GM21390 (cell line): Measurements from ENCODE around the gene SIGLEC10.

Experiments
- ATAC-seq: cut with Tn5 transposase; IDR thresholded peaks from one replicate; pipeline ENCODE4 v1.9.1; 2021; ENCODE audit not compliant: unreplicated experiment

SIGLEC10 gene

DNA sequence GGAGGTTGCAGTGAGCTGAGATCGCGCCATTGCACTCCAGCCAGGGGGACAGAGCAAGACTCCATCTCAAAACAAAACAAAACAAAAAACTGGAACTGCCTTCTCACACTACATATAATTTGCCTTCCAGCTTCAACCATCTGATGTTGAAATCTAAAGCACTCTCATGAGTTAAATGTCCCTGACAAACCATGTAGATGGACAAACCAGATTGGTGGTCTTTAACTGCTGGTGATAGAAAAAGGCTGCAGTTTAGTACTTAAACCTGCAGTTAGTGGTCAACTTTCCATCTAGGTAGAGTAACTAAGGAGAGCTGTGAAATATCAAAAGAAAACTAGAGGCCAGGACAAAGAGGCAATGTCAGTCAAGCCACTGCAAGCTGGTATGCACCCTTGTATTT is 21.3 kb downstream of the SIGLEC10 start:
- ATAC-seq: no peak

DNA sequence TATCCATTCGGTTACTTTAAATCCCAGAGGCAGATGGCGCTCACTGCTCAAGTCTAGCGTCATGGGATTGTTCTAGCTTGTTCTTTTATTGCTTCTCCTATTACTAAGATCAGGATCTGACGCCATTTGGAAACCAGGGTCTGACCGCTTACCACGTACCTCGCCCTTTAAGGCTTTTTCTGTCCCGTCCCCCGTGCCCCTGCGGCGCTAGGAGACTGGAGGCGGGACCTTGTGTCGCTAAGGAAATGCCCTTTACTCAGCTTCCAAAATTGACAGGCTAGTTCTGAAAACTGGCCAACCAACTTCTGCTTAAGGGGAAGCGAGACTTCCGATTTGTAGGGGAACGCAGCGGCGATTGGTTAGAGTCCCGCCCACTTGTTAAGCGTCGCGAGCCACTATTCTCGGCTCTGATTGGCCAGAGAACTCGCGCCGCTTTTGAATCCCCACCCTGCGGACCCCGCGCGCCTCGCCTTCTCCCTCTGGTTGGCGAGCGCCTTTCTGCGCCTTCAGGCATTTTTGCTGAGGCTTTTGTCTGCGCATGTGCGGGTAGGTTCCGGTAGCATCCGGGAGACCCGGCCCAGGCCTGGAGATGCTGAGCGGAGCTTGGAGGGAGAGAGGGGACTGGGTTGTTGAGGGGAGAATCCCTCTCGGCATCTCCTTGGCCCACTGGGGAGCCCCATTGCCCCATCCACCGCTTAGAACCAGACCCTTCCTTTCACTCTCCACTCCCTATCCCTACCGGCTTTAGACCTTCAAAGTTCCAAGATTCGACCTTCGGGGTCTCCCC is 23.2 kb downstream of the SIGLEC10 start:
- peak; percentile 80 for ATAC-seq

DNA sequence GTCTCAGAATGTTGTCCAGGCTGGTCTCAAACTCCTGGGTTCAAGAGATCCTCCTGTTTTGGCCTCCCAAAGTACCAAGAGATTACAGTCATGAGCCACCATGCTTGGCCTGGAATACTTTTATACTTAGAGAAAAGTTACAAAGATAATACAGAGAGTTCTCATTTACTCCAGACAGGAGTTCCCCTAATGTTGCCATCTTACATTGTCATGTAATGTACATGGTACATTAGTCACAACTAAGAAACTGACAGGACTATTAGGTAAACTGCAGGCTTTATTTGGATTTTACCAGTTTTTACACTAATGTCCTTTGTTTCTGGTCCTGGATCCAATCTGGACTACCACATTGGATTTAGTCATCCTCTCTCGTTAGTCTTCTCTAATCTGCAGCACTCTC is 24.7 kb downstream of the SIGLEC10 start:
- ATAC-seq: no peak

DNA sequence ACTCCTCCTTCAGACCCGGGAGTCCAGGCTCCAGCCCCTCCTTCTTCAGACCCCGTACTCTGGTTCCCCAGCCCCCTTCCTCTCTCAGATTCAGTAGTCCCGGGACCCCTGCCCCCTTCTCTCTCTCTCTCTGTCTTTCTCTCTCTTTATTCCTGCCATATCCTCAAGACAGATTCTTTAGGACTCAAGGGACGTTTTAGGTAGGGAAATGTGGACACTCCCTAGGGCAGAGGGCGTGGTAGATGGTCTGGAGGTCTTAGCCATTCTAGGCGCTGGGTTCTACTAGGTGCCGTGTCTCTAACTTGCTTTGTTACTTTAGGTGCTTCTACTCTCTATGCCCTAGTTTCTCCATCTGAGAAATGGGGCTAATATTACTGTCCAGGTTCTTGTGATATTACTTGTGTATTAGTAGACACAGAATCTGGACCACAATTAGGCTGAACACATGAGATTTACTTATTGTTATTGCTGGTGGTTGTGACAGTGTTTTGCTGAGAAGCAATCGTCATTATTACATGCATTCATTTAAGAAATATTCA is 26.3 kb downstream of the SIGLEC10 start:
- no peak for ATAC-seq

DNA sequence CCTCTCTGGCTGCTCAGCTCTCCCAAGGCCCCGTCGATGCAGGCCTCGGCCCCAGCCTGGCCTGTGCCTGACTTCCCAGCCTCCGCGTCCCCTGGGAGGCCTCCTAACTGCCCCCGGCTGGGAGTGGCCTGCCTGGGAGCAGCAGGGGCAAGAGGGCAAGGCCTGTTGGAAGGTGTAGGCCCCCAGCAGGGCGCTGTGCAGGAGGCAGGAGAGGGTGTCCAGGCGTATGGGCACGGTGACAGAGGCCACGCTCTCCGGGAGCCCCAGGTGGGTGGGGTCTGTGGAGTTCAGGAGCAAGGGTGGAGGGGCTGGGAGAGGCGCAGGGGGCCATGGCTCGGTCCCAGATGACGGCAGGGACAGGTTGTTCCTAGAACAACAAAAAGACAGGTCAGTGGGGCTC is 28.3 kb downstream of the SIGLEC10 start:
- ATAC-seq: no peak

DNA sequence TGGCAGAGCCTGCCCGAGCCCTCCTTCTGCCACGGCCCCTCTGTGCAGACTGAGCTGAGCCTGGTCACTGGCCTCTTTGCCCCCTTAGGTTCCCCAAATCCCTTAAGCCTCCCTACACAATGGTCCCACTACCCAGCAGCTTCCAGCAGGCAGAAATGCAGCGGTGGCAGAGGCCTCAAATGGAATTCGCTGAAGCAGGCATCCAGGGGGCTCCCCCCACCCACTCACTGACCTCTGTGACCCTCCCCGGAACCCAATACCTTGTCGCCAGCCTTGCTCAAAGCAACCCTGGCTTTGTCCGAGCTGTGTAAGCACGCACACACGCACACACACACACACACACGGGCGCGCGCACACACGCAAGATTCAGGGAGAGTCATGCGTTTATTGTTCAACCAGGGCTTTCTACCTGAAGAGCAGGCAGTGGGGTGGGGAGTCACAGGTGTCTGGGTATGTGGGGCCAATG is 29.5 kb downstream of the SIGLEC10 start, which contains the start of gene LIM2:
Gene LIM2 (minus strand): TSS at position 51 of the 466 bp plus-strand sequence. CDS start 531 bp downstream, outside the sequence.
- no peak for ATAC-seq

DNA sequence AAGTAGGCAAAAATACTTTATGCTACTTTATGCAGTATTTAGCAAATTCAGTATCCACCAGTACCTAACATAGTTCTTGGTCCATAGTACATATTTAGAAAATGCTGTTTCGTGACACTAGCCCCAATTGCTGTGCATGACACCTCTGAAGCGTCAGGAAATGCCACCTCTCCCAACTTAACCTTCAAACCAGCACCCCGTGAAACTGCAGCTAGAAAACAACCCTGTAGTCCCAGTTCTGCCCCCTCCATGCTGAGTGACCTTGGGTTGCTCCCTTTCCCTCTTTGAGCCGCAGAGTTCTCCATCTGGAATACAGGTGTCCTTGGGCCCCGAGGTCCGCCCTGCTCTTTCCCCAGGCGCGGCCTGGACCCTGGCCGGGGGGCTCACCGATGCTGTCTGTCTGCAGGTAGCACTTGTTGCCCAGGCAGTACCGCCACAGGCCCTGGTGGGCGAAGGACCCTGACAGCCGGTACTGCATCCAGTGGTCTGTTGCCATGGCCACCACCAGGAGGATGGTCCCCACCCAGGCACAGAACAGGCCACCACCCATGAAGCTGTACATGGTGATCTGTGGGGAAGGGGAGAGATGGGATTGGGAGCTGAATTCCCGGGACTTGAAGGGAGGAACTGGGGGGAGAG is 30.4 kb downstream of the SIGLEC10 start:
- no peak for ATAC-seq

DNA sequence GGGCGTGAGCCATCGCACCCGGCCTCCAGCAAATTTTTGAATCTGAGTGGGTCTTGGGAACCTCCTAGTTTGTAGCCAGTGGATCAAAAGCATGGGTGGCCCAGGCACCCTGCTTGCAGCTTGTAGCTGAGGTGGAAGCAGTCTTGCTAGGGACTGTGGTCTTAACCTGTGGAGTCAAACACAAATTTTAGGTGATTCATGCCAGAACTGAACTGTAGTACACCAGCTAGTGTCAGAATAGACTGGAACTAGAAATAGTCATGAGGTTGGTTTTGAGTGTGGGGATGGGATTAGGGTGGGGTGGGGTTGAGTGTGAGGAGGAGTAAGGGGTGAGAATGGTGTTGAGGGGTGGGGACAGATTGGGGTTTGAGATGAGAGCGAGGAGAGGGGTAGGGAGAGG is 35.4 kb downstream of the SIGLEC10 start:
- no peak for ATAC-seq

DNA sequence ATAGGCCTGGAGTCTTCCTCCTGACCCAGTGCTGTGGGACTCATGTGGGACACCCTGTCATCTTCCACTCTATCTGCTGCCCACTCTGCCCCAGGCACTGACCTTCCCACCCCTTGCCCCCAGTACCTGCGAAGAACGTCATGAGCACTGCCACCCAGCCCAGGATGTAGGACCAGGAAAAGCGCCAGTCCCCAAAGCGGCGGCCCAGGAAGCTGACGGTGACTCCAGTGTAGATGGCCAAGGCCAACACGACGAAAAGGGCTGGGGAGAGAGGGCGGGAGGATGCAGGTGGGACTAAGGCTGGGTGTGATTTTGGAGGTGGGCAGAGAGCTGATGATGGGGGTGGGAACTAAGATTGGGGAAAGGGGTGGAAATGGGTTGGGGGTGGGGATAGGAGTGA is 37.1 kb downstream of the SIGLEC10 start:
- ATAC-seq: no peak

DNA sequence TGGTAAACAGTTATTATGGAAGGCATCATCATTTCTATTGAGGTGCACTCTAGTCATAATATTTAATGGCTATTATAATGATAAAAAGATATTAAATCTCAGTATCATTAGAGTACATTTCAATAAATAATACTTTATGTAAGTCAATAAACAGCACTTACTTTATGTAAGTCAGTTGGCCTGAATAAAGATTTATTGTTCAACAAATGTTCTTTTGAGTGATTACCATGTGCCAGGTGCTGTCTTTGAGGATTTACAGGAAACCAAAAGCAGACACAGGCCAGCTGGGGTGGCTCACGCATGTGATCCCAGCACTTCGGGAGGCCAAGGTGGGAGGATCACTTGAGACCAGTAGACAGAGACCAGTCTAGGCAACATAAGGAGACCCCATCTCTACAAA is 40.0 kb downstream of the SIGLEC10 start:
- no peak for ATAC-seq

DNA sequence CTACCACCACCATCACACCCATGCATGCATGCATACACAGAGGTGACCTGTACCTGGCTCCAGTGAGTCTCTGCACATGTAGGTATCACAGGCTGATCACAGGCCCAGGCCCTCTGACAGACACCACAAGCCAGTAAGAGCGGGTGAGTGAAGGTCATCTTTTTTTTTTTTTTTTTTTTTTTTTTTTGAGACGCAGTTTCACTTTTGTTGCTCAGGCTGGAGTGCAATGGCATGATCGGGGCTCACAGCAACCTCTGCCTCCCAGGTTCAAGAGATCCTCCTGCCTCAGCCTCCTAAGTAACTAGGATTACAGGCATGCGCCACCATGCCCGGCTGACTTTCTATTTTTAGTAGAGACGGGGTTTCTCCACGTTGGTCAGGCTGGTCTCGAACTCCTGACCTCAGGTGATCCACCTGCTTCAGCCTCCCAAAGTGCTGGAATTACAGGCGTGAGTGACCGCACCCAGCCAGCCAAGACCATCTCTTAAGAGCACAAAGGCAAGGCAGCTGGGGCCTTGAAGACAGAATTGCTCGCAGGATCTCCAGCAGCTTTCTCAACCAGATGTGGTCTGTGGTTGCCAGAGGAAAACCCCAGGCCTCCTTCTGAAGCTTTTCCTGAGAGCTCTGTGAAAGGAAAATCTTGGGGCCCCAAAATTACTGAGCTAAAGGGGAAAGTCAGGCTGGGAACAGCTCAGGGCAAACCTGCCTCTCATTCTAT is 41.8 kb downstream of the SIGLEC10 start:
- no peak for ATAC-seq

DNA sequence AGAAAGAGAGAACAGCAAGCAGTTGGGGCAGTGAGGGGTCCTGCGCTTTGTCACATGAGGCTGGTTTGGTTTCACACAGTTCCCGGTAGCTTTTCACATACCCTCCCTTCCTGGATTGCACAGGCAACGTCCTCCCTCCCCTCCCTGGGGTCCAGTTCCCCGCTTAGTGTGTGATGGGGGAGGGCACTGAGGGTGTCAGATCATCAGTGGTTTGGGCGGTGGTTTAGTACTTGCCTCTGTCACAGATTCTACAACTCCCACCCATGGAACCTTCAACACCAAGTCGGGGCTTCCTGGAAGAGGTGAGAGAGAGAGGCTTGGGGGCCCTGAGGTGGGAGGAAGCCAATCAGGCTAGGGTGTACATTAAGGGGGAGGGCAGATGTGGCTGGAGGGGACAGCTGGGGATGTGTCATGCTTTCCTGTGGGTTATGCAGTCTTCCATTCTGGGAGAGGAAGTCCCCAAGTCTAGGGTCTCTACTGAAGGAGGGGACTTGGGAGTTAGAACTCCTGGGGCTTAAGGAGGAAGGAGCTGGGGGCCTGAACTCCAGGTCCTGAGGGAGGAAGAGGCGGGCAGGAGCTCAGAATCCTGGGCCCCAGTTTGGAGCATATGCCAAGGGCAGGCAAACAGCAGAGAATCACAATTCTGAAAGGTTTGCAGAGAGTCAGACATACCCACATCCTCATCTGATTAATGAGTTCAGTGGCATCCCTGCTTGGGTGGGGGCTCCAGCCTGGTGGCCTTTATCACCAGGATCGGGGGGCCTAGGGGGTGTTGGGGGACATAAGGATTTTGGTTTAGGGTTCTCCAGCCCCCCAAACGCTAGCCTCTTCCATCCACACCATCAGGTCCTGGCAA is 44.6 kb downstream of the SIGLEC10 start, which contains the start of gene NKG7:
Gene NKG7 (minus strand): TSS at position 6 of the 856 bp plus-strand sequence. CDS start 119 bp downstream, outside the sequence.
- no peak for ATAC-seq

DNA sequence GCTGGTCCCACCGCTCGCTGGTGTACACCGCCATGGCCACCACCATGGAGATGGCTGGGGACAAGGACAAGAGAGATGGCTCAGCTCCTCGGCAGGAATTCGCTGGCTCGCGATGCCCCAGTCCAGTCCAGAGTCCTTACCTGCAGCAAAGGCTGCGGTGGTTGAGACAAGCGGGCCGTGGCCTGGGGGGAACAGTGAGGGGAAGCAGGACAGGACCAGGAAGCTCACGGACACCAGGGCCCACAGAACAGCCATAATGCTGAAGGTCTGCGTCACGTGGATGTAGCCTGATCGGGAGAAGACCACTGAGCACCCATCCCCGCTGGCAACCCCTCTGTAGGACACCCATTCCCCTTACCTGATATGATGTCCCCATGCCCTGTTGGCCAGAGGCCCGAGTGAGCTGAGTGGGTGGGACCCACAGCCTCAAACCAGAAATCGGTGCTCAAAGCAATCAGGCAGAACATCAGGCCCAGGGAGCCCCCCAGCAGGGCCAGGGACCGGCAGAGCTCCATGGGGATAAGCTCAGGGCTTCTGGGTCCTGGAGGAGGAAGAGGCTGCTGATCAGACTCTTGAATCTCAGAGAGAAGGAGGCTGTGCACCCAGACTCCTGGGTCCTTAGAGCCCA is 45.3 kb downstream of the SIGLEC10 start:
- ATAC-seq: no peak

DNA sequence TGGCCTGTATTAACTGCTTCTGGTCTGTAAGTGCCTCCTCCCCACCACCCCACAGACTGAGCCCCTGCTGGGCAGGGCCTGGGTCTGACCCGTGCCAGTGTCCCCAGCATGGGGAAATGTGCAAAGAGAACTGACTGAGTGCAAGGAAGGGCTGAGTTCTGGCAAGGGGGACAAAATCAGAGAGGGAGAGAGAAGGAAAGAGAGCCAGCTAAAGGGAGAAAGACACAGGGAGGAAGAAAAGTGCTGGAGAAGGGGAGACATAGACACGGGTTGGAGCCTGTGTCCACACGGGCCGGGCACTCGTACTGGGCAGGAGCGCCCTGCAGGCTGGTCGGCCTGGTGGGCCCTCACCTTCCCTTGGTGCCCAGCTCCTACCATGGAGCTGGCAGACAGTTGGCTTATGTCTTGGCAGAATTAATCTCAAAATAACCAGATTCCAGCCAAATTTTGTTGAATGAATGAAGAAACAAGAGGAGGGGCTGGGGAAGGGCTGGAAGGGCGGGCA is 46.2 kb downstream of the SIGLEC10 start:
- ATAC-seq: no peak

DNA sequence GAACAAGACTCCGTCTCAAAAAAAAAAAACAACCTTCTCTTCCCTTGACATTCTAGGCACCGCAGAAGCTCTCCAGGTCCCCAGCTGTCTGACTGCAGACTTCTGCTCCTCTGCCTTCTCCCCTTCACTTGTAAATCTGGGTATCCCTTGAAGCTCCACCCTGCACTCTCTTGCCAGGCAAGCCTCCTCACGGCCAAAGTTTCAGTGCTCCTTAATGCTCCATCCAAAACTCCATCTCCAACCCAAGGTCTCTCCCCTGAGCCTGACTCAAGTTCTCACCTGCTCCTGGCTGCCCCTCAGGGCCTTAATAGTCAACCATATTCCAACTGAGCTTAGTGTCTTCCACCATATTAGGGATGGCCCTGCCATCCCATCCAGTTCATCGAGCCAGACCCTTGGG is 47.2 kb downstream of the SIGLEC10 start:
- ATAC-seq: no peak

DNA sequence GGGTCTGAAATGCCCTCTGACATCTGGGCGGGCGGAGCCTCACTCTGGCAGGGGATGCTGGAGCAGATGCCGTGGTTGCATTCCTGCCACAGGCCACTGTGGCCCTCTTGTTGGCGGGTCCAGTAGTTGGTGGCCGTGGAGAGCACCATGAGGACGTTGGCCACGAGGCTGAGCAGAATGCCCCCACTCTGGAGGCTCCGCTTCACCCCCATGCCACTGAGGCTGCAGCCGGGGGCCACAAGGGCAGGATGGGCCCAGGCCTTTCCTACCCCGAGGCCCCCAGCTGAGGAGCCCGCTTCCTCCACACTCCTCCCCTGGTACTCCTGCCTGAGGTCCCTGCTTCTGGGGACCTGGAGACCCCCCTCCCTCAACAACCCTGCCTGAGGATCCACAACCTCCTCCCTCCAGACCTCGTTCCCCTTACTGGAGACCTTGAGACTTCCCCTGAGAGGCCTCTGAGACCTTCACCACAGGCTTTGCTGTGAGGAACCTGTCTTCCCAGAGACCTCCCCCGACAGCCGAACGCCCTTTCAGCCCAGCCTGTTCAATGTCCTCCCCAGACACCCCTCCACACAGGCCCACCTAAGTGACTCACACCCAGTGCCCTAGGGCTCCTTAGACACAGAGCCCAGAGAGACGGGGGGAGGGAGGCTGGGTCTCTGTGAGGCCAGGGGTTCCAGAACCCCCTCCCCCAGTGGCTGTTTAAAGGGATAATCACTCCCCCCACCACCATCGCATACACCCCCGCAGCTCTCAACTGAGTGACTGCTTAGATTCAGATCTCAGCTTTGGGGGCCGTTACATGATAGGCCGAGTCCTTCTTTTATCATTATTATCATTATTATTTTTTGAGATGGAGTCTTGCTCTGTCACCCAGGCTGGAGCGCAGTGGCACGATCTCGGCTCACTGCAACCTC is 48.8 kb downstream of the SIGLEC10 start, which contains the start of gene CLDND2:
Gene CLDND2 (minus strand): TSS at position 638 of the 917 bp plus-strand sequence. CDS start 426 bp downstream, at position 212.
- no peak for ATAC-seq

DNA sequence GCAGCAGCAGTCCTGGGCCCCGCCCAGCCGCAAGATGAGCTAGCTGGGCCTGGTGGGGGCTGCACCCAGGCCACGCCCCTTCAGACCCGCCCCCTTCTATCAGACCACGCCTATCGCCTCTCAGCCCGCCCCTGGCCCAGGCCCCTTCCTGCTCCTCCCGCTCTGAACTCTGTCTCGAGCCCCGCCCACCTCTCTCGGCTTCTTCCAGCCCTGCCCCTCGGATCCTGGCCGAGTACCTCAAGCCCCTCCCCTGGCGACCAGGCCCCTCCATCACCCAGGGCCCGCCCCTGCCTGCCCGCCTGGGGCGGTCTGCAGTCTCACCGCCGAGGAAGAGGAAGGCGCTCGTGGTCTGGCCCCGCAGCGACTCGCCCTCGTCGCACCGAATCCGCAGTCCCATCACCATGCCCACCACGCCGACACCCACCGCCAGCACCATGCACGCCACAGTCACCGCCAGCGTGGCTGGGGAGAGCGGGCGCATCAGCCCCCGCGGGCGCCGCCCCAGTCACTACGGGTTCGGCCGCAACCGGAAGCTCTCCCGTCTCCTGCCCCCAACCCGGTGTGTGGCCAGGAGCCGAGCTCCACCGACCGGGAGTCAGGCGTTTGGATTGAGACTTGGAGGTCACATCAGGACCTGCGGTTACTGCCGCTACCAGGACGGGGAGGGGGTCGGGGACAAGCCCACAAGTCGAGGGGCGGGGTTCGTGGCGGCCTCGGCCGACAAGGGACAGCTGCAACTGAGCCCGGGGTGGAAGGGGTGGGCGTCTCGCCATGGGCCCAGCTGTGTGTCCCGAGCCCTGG is 49.7 kb downstream of the SIGLEC10 start:
- peak; percentile 72 for ATAC-seq

DNA sequence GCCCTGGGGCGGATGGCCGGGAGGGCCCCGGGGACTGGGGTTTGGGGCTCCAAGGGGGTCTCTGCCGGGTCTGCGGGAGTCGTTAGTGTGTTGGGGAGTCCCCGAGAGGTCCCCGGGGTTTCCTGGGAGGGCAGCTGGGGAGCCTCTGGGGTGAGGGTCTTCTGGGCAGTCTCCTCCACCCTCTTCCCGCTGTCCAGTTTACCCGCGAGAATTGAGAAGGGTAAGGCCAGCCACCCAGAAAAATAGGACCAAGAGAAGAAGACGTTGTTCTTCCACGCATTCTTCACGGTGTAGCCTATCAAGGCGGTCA is 50.2 kb downstream of the SIGLEC10 start:
- peak; percentile 6 for ATAC-seq
